ENCODE results near the gene OOSP1.
"Not testable (repeated sequence)": the region's sequence is repeated elsewhere in the genome, so short reads cannot be mapped to it uniquely, and the experiment has no call there.

OOSP1 gene

GRCh38 chr11:59966201-59966600 is 28.0 kb downstream of the OOSP1 start:
- no peak overlapping the region for H3K9ac ChIP-seq (ENCODE audit: low read length)
- no peaks in the 10 kb centered on the region for H3K27me3 ChIP-seq (ENCODE audit: control insufficient read depth, insufficient read depth, low read length)

GRCh38 chr11:59967677-59968394 is 29.6 kb downstream of the OOSP1 start:
- Histone ChIP-seq H3K27ac (ENCODE audit: low read depth, low read length) (no peak overlapping the region), H3K4me3 (ENCODE audit: low read length) (no peak overlapping the region), H3K27me3 (ENCODE audit: control insufficient read depth, insufficient read depth, low read length) (no peaks in the 10 kb centered on the region), H3K4me1 (ENCODE audit: control insufficient read depth, insufficient read depth, low read length) (no peaks in the 10 kb centered on the region), H3K36me3 (ENCODE audit: control insufficient read depth, insufficient read depth, low read length) (no peaks in the 10 kb centered on the region), H3K9ac (ENCODE audit: low read length) (no peak overlapping the region)

More at GRCh38 chr11:59966201-59966600, 28.0 kb downstream of the OOSP1 start:
- Histone ChIP-seq H3K27ac (ENCODE audit: low read depth, low read length) (no peak overlapping the region), H3K36me3 (ENCODE audit: control insufficient read depth, insufficient read depth, low read length) (no peaks in the 10 kb centered on the region), H3K4me1 (ENCODE audit: control insufficient read depth, insufficient read depth, low read length) (no peaks in the 10 kb centered on the region), H3K4me3 (ENCODE audit: low read length) (no peak overlapping the region)

GRCh38 chr11:59968395-59968783 is 30.2 kb downstream of the OOSP1 start:
- Histone ChIP-seq H3K9ac (ENCODE audit: low read length) (no peak overlapping the region), H3K27ac (ENCODE audit: low read depth, low read length) (no peak overlapping the region), H3K36me3 (ENCODE audit: control insufficient read depth, insufficient read depth, low read length) (no peaks in the 10 kb centered on the region), H3K4me3 (ENCODE audit: low read length) (no peak overlapping the region), H3K4me1 (ENCODE audit: control insufficient read depth, insufficient read depth, low read length) (no peaks in the 10 kb centered on the region), H3K27me3 (ENCODE audit: control insufficient read depth, insufficient read depth, low read length) (no peaks in the 10 kb centered on the region)

- Histone ChIP-seq H3K9ac (ENCODE audit: low read length) (no peak overlapping the region), H3K4me1 (ENCODE audit: control insufficient read depth, insufficient read depth, low read length) (no peaks in the 10 kb centered on the region), H3K4me3 (ENCODE audit: low read length) (no peak overlapping the region), H3K27ac (ENCODE audit: low read depth, low read length) (no peak overlapping the region), H3K36me3 (ENCODE audit: control insufficient read depth, insufficient read depth, low read length) (no peaks in the 10 kb centered on the region), H3K27me3 (ENCODE audit: control insufficient read depth, insufficient read depth, low read length) (no peaks in the 10 kb centered on the region)
Observed at GRCh38 chr11:59973097-59973496, 34.9 kb downstream of the OOSP1 start.

GRCh38 chr11:59981106-59981770 is 43.0 kb downstream of the OOSP1 start:
- H3K27ac ChIP-seq (ENCODE audit: low read depth, low read length), result no peak overlapping the region
- no peak overlapping the region for H3K9ac ChIP-seq (ENCODE audit: low read length)
- no peaks in the 10 kb centered on the region for H3K27me3 ChIP-seq (ENCODE audit: control insufficient read depth, insufficient read depth, low read length)
- H3K36me3 ChIP-seq (ENCODE audit: control insufficient read depth, insufficient read depth, low read length), result no peaks in the 10 kb centered on the region
- no peaks in the 10 kb centered on the region for H3K4me1 ChIP-seq (ENCODE audit: control insufficient read depth, insufficient read depth, low read length)
- no peak overlapping the region for H3K4me3 ChIP-seq (ENCODE audit: low read length)

GRCh38 chr11:59982037-59982436 is 43.8 kb downstream of the OOSP1 start:
- not testable (repeated sequence) for H3K4me1 ChIP-seq (ENCODE audit: control insufficient read depth, insufficient read depth, low read length); H3K27me3 ChIP-seq (ENCODE audit: control insufficient read depth, insufficient read depth, low read length); H3K4me3 ChIP-seq (ENCODE audit: low read length); H3K36me3 ChIP-seq (ENCODE audit: control insufficient read depth, insufficient read depth, low read length); H3K9ac ChIP-seq (ENCODE audit: low read length); H3K27ac ChIP-seq (ENCODE audit: low read depth, low read length)

- no peaks in the 10 kb centered on the region for H3K4me1 ChIP-seq (ENCODE audit: control insufficient read depth, insufficient read depth, low read length)
- H3K27me3 ChIP-seq (ENCODE audit: control insufficient read depth, insufficient read depth, low read length), result no peaks in the 10 kb centered on the region
- no peak overlapping the region for H3K9ac ChIP-seq (ENCODE audit: low read length)
- H3K27ac ChIP-seq (ENCODE audit: low read depth, low read length), result no peak overlapping the region
- no peak overlapping the region for H3K4me3 ChIP-seq (ENCODE audit: low read length)
- no peaks in the 10 kb centered on the region for H3K36me3 ChIP-seq (ENCODE audit: control insufficient read depth, insufficient read depth, low read length)
Observed at GRCh38 chr11:59983212-59983611, 45.0 kb downstream of the OOSP1 start.

GRCh38 chr11:59984368-59984767 is 46.1 kb downstream of the OOSP1 start:
- no peak overlapping the region for H3K4me3 ChIP-seq (ENCODE audit: low read length)
- no peaks in the 10 kb centered on the region for H3K4me1 ChIP-seq (ENCODE audit: control insufficient read depth, insufficient read depth, low read length)
- no peaks in the 10 kb centered on the region for H3K36me3 ChIP-seq (ENCODE audit: control insufficient read depth, insufficient read depth, low read length)
- H3K27me3 ChIP-seq (ENCODE audit: control insufficient read depth, insufficient read depth, low read length), result no peaks in the 10 kb centered on the region
- no peak overlapping the region for H3K27ac ChIP-seq (ENCODE audit: low read depth, low read length)
- H3K9ac ChIP-seq (ENCODE audit: low read length), result no peak overlapping the region

- Histone ChIP-seq H3K9ac (ENCODE audit: low read length) (no peak overlapping the region), H3K27me3 (ENCODE audit: control insufficient read depth, insufficient read depth, low read length) (no peaks in the 10 kb centered on the region), H3K4me3 (ENCODE audit: low read length) (no peak overlapping the region), H3K27ac (ENCODE audit: low read depth, low read length) (no peak overlapping the region), H3K36me3 (ENCODE audit: control insufficient read depth, insufficient read depth, low read length) (no peaks in the 10 kb centered on the region), H3K4me1 (ENCODE audit: control insufficient read depth, insufficient read depth, low read length) (no peaks in the 10 kb centered on the region)
Observed at GRCh38 chr11:59990421-59990820, 52.2 kb downstream of the OOSP1 start.

GRCh38 chr11:59992425-59992824 is 54.2 kb downstream of the OOSP1 start:
- Histone ChIP-seq H3K27ac (ENCODE audit: low read depth, low read length) (no peak overlapping the region), H3K9ac (ENCODE audit: low read length) (no peak overlapping the region), H3K36me3 (ENCODE audit: control insufficient read depth, insufficient read depth, low read length) (no peaks in the 10 kb centered on the region), H3K4me3 (ENCODE audit: low read length) (no peak overlapping the region), H3K27me3 (ENCODE audit: control insufficient read depth, insufficient read depth, low read length) (no peaks in the 10 kb centered on the region), H3K4me1 (ENCODE audit: control insufficient read depth, insufficient read depth, low read length) (no peaks in the 10 kb centered on the region)

GRCh38 chr11:59997800-59998199 is 59.6 kb downstream of the OOSP1 start:
- no peaks in the 10 kb centered on the region for H3K4me1 ChIP-seq (ENCODE audit: control insufficient read depth, insufficient read depth, low read length)
- no peaks in the 10 kb centered on the region for H3K27me3 ChIP-seq (ENCODE audit: control insufficient read depth, insufficient read depth, low read length)
- H3K9ac ChIP-seq (ENCODE audit: low read length), result no peak overlapping the region
- H3K36me3 ChIP-seq (ENCODE audit: control insufficient read depth, insufficient read depth, low read length), result no peaks in the 10 kb centered on the region
- no peak overlapping the region for H3K27ac ChIP-seq (ENCODE audit: low read depth, low read length)
- H3K4me3 ChIP-seq (ENCODE audit: low read length), result no peak overlapping the region

GRCh38 chr11:59999691-60000090 is 61.5 kb downstream of the OOSP1 start:
- no peaks in the 10 kb centered on the region for H3K27me3 ChIP-seq (ENCODE audit: control insufficient read depth, insufficient read depth, low read length)
- H3K36me3 ChIP-seq (ENCODE audit: control insufficient read depth, insufficient read depth, low read length), result no peaks in the 10 kb centered on the region
- H3K9ac ChIP-seq (ENCODE audit: low read length), result no peak overlapping the region
- no peak overlapping the region for H3K4me3 ChIP-seq (ENCODE audit: low read length)
- no peaks in the 10 kb centered on the region for H3K4me1 ChIP-seq (ENCODE audit: control insufficient read depth, insufficient read depth, low read length)
- no peak overlapping the region for H3K27ac ChIP-seq (ENCODE audit: low read depth, low read length)

GRCh38 chr11:60003729-60004128 is 65.5 kb downstream of the OOSP1 start:
- no peak overlapping the region for H3K27ac ChIP-seq (ENCODE audit: low read depth, low read length)
- H3K4me1 ChIP-seq (ENCODE audit: control insufficient read depth, insufficient read depth, low read length), result no peaks in the 10 kb centered on the region
- no peak overlapping the region for H3K9ac ChIP-seq (ENCODE audit: low read length)
- no peaks in the 10 kb centered on the region for H3K36me3 ChIP-seq (ENCODE audit: control insufficient read depth, insufficient read depth, low read length)
- H3K4me3 ChIP-seq (ENCODE audit: low read length), result no peak overlapping the region
- H3K27me3 ChIP-seq (ENCODE audit: control insufficient read depth, insufficient read depth, low read length), result no peaks in the 10 kb centered on the region
